Measurements from ENCODE around the gene GLB1L. TPM values are rescaled to one million over a fixed set of nuclear protein-coding genes. Genes with fewer than 3 reads are reported as not detected.

GLB1L gene
- total and polyA plus RNA-seq, 12 donors: 1.5 to 5.2 (median 2.4) TPM

DNA sequence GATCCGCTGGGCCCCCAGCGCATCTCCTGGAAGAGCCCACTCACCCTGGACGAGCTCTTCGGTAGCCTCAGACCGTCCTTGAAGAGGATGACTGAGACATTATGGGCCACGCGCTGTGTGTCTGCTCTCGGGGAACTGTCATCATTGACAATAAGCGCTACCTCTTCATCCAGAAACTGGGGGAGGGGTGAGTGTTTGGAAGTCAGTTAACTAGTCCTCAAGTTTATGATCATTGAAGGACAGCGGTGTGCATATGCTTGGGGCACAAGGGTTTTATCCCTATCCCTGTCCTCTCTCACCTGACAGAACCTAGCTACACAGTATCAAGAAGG lies 621 bp upstream of the GLB1L start:
- Histone ChIP-seq H3K4me1 (peaks cover 25 to 61% (median 46%) of the 10 kb centered on the region in 9 donors), H3K4me3 (peak overlapping the region; percentile 74 to 96 (median 85)), H3K36me3 (peaks cover 0 to 36% (median 7%) of the 10 kb centered on the region in 9 donors), H3K9me3 (no peaks in the 10 kb centered on the region), H3K27ac (peak overlapping the region; percentile 49 to 99 (median 95)), H3K27me3 (no peaks in the 10 kb centered on the region)
- ATAC-seq (peak in 1 of 8 donors; percentile 3), DNase-seq (no peak)
- TF ChIP-seq, protein P1, sequence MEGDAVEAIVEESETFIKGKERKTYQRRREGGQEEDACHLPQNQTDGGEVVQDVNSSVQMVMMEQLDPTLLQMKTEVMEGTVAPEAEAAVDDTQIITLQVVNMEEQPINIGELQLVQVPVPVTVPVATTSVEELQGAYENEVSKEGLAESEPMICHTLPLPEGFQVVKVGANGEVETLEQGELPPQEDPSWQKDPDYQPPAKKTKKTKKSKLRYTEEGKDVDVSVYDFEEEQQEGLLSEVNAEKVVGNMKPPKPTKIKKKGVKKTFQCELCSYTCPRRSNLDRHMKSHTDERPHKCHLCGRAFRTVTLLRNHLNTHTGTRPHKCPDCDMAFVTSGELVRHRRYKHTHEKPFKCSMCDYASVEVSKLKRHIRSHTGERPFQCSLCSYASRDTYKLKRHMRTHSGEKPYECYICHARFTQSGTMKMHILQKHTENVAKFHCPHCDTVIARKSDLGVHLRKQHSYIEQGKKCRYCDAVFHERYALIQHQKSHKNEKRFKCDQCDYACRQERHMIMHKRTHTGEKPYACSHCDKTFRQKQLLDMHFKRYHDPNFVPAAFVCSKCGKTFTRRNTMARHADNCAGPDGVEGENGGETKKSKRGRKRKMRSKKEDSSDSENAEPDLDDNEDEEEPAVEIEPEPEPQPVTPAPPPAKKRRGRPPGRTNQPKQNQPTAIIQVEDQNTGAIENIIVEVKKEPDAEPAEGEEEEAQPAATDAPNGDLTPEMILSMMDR (IDR thresholded peaks at IDR 0.05): no peak
- 12 to 15% methylated on average over 10 of the region's 10 CpGs for WGBS, 2 donors
- intact Hi-C loops (cut with DNase I): loop anchor here in 1 of 10 donors (2.0 kb wide), 1 partner anchor 49 kb away; no protein-coding TSS in a partner anchor

- DNase-seq: no peak
- Histone ChIP-seq H3K27me3 (no peaks in the 10 kb centered on the region), H3K36me3 (peaks cover 0 to 30% (median 0%) of the 10 kb centered on the region in 9 donors), H3K4me3 (peak overlapping the region; percentile 74 to 96 (median 85)), H3K4me1 (peaks cover 18 to 50% (median 38%) of the 10 kb centered on the region in 9 donors), H3K27ac (peak overlapping the region; percentile 49 to 99 (median 95)), H3K9me3 (no peaks in the 10 kb centered on the region)
- TF ChIP-seq, protein P1 (IDR thresholded peaks at IDR 0.05): no peak
- intact Hi-C loops (cut with DNase I): loop anchor here in 1 of 10 donors (2.0 kb wide), 1 partner anchor 50 kb away; no protein-coding TSS in a partner anchor
- no peak for ATAC-seq
- 37 to 43% methylated on average over 6 of the region's 6 CpGs for WGBS, 2 donors
Observed at GRCh38 chr2:219244789-219245147, 476 bp downstream of the GLB1L start.

DNA sequence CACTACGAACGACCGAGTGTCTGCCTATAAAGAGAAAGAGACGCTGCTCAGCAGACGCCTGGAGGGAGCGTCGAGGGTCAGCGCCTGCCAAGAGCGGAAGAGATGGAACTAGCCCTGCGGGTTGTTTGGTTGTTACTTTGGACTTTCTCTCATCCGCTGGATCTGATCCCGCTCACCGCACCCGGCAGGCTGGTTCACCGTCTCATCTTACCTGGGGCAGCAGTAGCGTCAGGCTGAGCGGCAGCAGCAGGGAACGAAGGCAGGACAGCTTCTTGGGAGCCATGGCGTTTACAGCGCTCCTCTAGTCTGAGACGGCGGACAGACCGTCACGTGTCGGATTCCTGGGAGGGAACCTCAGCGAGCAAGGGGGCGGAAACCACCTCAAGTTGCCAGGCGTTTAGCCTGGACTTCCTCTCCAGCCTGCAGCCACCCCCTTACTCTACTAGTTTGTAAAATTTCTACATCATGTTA lies 1.9 kb downstream of the GLB1L start:
- 35 to 46% methylated on average over 28 of the region's 28 CpGs for WGBS, 2 donors
- Histone ChIP-seq H3K36me3 (peaks cover 0 to 36% (median 4%) of the 10 kb centered on the region in 9 donors), H3K27ac (peak overlapping the region in 1 of 10 donors; percentile 57), H3K9me3 (no peaks in the 10 kb centered on the region), H3K27me3 (no peaks in the 10 kb centered on the region), H3K4me1 (peaks cover 8 to 36% (median 25%) of the 10 kb centered on the region in 9 donors), H3K4me3 (peak overlapping the region in 5 of 10 donors; percentile 2 to 45 (median 27))
- DNase-seq: peak in 1 of 2 donors; percentile 29
- intact Hi-C loops (cut with DNase I): no loop called here
- ATAC-seq: no peak
- TF ChIP-seq, protein P1 (IDR thresholded peaks at IDR 0.05): no peak

- no peak overlapping the region for H3K27ac ChIP-seq
- WGBS, 2 donors: 68 to 87% methylated on average over 3 of the region's 3 CpGs
- DNase-seq (no peak), ATAC-seq (no peak)
- intact Hi-C loops (cut with DNase I): no loop called here
- H3K27me3 ChIP-seq: no peaks in the 10 kb centered on the region
- peaks cover 8 to 82% (median 47%) of the 10 kb centered on the region in 9 donors for H3K36me3 ChIP-seq
- no peaks in the 10 kb centered on the region for H3K9me3 ChIP-seq
- TF ChIP-seq, protein P1 (IDR thresholded peaks at IDR 0.05): no peak
- H3K4me1 ChIP-seq: peaks cover 7 to 29% (median 13%) of the 10 kb centered on the region in 9 donors
- no peak overlapping the region for H3K4me3 ChIP-seq
Observed at GRCh38 chr2:219234331-219234730, 10.9 kb downstream of the GLB1L start.

Measured in heart right ventricle (tissue), 16 donors.